Gastrocnemius medialis (tissue), 4 donors: ENCODE results near the gene CHN2. TPM values are rescaled to one million over a fixed set of nuclear protein-coding genes. Genes with fewer than 3 reads are reported as not detected.

Source experiments
- ATAC-seq, 2 donors: fragments of 150-250 bp; one replicate each; pipeline ENCODE4 v1.9.1; 2016
- DNase-seq, 2 donors: peaks; one replicate each; pipeline ENCODE4 v3.0.0-alpha.2; 2019
- H3K27ac ChIP-seq, 4 donors: fragments of 200-600 bp; sonication (generic); 1 replicate in 1 of 4; 2 replicates in 3 of 4; pipeline ENCODE4 v1.5.1; 2016 to 2018; ENCODE audit warnings: mild to moderate bottlenecking in 2 of 4, moderate library complexity in 1 of 4
- H3K27me3 ChIP-seq, 3 donors: fragments of 200-600 bp; sonication (generic) in 2 of 3; 1 replicate in 1 of 3; 2 replicates in 2 of 3; pipeline versions ENCODE4 v1.5.1 to v1.6.0; 2016 to 2019; ENCODE audit warnings: mild to moderate bottlenecking in 1 of 3, moderate library complexity in 1 of 3
- H3K36me3 ChIP-seq, 2 donors: fragments of 200-600 bp; sonication (generic) in 1 of 2; one replicate each; pipeline ENCODE4 v1.5.1; 2017 to 2018
- H3K4me1 ChIP-seq, 2 donors: fragments of 200-600 bp; sonication (generic) in 1 of 2; one replicate each; pipeline ENCODE4 v1.5.1; 2016 to 2017; ENCODE audit warnings: mild to moderate bottlenecking in 2 of 2
- H3K4me3 ChIP-seq, 4 donors: fragments of 200-600 bp; sonication (generic) in 3 of 4; 1 replicate in 1 of 4; 2 replicates in 3 of 4; pipeline ENCODE4 v1.5.1; 2016 to 2019; ENCODE audit warnings: mild to moderate bottlenecking in 2 of 4
- H3K9me3 ChIP-seq, 3 donors: fragments of 200-600 bp; sonication (generic) in 2 of 3; 1 replicate in 1 of 3; 2 replicates in 2 of 3; pipeline ENCODE4 v1.5.1; 2016 to 2019
- CTCF ChIP-seq, 5 experiments: fragments of 450-650 bp in 3 of 5; fragments of 200-600 bp in 2 of 5; sonication (generic) in 2 of 5; IDR thresholded peaks in 4 of 5; conservative IDR thresholded peaks in 1 of 5; 1 replicate in 4 of 5; 2 replicates in 1 of 5; pipeline ENCODE4 v1.5.1; 2016 to 2019; ENCODE audit warnings: antibody characterized with exemption in 5 of 5, mild to moderate bottlenecking in 3 of 5, moderate library complexity in 3 of 5
- POLR2A ChIP-seq, 2 donors: fragments of 450-650 bp; IDR thresholded peaks; one replicate each; pipeline ENCODE4 v1.6.1; 2017; ENCODE audit warnings: antibody characterized with exemption in 2 of 2, mild to moderate bottlenecking in 2 of 2, moderate library complexity in 2 of 2
- in situ Hi-C, 4 donors: fragments of 200-750 bp; cut with MboI; loops; one replicate each; pipeline versions ENCODE4 v1.15.0 to v1.8.0; 2017; ENCODE audit warnings: low sequenced_read_pairs in 4 of 4
- intact Hi-C: fragments of 100-400 bp; cut with DNase I; formaldehyde crosslinking; loops from one replicate; pipeline ENCODE4 v1.15.1; 2023; ENCODE audit warnings: low total_unique reads
- total RNA-seq, 4 donors: library from RNA; depleted of rRNA; stranded (reverse); fragments of >200 nt; gene quantifications; one replicate each; pipeline versions ENCODE4 v1.1.0 to v1.2.3, GENCODE V29; 2016

CHN2 gene
- total RNA-seq, 4 donors from 2014 or later = 5.9 to 11.3 (median 8.2) TPM

- H3K4me1 ChIP-seq = no peaks in the 10 kb centered on the region
- in situ Hi-C loops (no loop called here), intact Hi-C loops (no loop called here)
- no peaks in the 10 kb centered on the region for H3K9me3 ChIP-seq
- TF ChIP-seq POLR2A (IDR thresholded peaks at IDR 0.05) = no peak
- TF ChIP-seq CTCF (IDR thresholded peaks at IDR 0.05 in 4 of 5, conservative IDR thresholded peaks at IDR 0.05 in 1 of 5) = no peak
- ATAC-seq = no peak
- H3K27ac ChIP-seq = no peak overlapping the region
- DNase-seq = no peak
- H3K27me3 ChIP-seq = no peaks in the 10 kb centered on the region
- H3K36me3 ChIP-seq = no peaks in the 10 kb centered on the region
- H3K4me3 ChIP-seq = no peak overlapping the region
These were observed 159.8 kb downstream of the CHN2 start for GRCh38 chr7:29354340-29354739.

DNA sequence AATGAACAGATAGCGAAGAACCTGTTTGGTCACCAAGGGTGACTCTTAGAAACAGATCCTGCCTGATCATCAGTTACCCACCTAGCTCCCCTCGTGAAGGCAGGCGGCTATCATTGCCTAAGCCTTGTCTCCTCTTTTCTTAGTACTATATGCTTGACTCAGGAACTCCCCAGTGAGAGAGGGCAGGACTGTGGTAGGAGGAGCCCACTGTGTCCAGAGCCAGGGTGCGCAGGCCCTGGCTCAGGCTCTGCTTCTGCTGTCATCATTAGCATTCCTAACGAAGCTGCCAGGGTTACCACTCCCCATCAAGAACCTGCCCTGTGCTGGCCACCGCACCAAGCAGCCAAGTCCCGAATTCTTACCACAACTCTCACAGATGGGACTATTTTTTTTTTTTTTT is 160.8 kb downstream of the CHN2 start:
- in situ Hi-C loops = no loop called here
- H3K36me3 ChIP-seq = no peaks in the 10 kb centered on the region
- intact Hi-C loops = no loop called here
- no peak overlapping the region for H3K27ac ChIP-seq
- no peak for TF ChIP-seq CTCF (IDR thresholded peaks at IDR 0.05 in 4 of 5, conservative IDR thresholded peaks at IDR 0.05 in 1 of 5)
- TF ChIP-seq POLR2A (IDR thresholded peaks at IDR 0.05) = no peak
- H3K4me3 ChIP-seq = no peak overlapping the region
- no peaks in the 10 kb centered on the region for H3K4me1 ChIP-seq
- no peak for ATAC-seq
- DNase-seq = no peak
- no peaks in the 10 kb centered on the region for H3K27me3 ChIP-seq
- H3K9me3 ChIP-seq = no peaks in the 10 kb centered on the region

- intact Hi-C loops = no loop called here
- DNase-seq = no peak
- no peak overlapping the region for H3K4me3 ChIP-seq
- TF ChIP-seq CTCF (IDR thresholded peaks at IDR 0.05 in 4 of 5, conservative IDR thresholded peaks at IDR 0.05 in 1 of 5) = no peak
- no peak for TF ChIP-seq POLR2A (IDR thresholded peaks at IDR 0.05)
- H3K36me3 ChIP-seq = no peaks in the 10 kb centered on the region
- H3K9me3 ChIP-seq = no peaks in the 10 kb centered on the region
- H3K27me3 ChIP-seq = no peaks in the 10 kb centered on the region
- no peak for ATAC-seq
- in situ Hi-C loops = no loop called here
- no peaks in the 10 kb centered on the region for H3K4me1 ChIP-seq
- H3K27ac ChIP-seq = no peak overlapping the region
These were observed 162.1 kb downstream of the CHN2 start for GRCh38 chr7:29356631-29357030.

- intact Hi-C loops = no loop called here
- ATAC-seq (no peak), DNase-seq (no peak)
- no peak overlapping the region for H3K4me3 ChIP-seq
- no peaks in the 10 kb centered on the region for H3K36me3 ChIP-seq
- no peak for TF ChIP-seq POLR2A (IDR thresholded peaks at IDR 0.05)
- no peak for TF ChIP-seq CTCF (IDR thresholded peaks at IDR 0.05 in 4 of 5, conservative IDR thresholded peaks at IDR 0.05 in 1 of 5)
- H3K9me3 ChIP-seq = no peaks in the 10 kb centered on the region
- H3K27me3 ChIP-seq = no peaks in the 10 kb centered on the region
- no peaks in the 10 kb centered on the region for H3K4me1 ChIP-seq
- in situ Hi-C loops = no loop called here
- no peak overlapping the region for H3K27ac ChIP-seq
These were observed 165.0 kb downstream of the CHN2 start for GRCh38 chr7:29359482-29360093.
